ENCODE results near the gene STIMATE. TPM values are rescaled to one million over a fixed set of nuclear protein-coding genes. Genes with fewer than 3 reads are reported as not detected.

Gene STIMATE
- total RNA-seq, 3 donors from 2014 or later (not counting 1 experiment from before 2014, with no cell fraction given) = 24.6 to 35.0 (median 33.1) TPM

DNA sequence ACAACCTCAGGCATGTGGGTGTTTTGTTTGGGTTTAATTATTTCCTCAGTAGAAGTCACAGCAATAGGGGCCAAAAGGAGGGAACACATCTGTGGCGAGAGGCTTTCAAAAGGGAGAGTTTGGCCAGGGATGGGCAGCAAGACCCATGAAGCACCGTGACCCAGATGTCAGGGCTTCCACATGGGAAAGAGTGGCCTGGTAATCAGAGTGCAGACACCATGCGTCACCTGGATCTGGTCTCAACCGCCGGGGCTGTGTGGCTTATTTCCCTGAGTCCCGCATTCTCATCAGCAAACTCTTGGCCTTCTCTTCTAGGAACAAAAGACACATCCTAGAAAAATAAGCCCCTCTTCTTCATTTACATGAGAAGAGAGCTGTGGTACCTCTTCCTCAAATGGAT lies 50.1 kb downstream of the STIMATE start:
- Mint-ChIP-seq H3K36me3 (peaks cover 9% of the 10 kb centered on the region), H3K9me3 (no peaks in the 10 kb centered on the region), H3K27ac (no peak overlapping the region), H3K27me3 (ENCODE audit: low read depth in 2 of 2) (no peaks in the 10 kb centered on the region), H3K4me1 (peaks cover under 1 to 6% of the 10 kb centered on the region in 2 donors), H3K4me3 (no peak overlapping the region)
- Histone ChIP-seq H3K27me3 (ENCODE audit: control insufficient read depth, insufficient read depth, low read length) (no peaks in the 10 kb centered on the region), H3K9me3 (ENCODE audit: control insufficient read depth, insufficient read depth, low read length) (no peaks in the 10 kb centered on the region), H3K36me3 (ENCODE audit: control insufficient read depth, insufficient read depth, low read length) (peaks cover 45% of the 10 kb centered on the region), H3K4me3 (ENCODE audit: low read length) (no peak overlapping the region), H3K27ac (ENCODE audit: low read length) (no peak overlapping the region), H3K4me1 (ENCODE audit: control insufficient read depth, insufficient read depth, low read length) (peaks cover under 1% of the 10 kb centered on the region)
- no peak for ATAC-seq
- TF ChIP-seq, protein P1, sequence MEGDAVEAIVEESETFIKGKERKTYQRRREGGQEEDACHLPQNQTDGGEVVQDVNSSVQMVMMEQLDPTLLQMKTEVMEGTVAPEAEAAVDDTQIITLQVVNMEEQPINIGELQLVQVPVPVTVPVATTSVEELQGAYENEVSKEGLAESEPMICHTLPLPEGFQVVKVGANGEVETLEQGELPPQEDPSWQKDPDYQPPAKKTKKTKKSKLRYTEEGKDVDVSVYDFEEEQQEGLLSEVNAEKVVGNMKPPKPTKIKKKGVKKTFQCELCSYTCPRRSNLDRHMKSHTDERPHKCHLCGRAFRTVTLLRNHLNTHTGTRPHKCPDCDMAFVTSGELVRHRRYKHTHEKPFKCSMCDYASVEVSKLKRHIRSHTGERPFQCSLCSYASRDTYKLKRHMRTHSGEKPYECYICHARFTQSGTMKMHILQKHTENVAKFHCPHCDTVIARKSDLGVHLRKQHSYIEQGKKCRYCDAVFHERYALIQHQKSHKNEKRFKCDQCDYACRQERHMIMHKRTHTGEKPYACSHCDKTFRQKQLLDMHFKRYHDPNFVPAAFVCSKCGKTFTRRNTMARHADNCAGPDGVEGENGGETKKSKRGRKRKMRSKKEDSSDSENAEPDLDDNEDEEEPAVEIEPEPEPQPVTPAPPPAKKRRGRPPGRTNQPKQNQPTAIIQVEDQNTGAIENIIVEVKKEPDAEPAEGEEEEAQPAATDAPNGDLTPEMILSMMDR (IDR thresholded peaks at IDR 0.05) = no peak
- no peak for DNase-seq
- 99% methylated on average over 6 of the region's 6 CpGs for WGBS (ENCODE audit: insufficient coverage)
- intact Hi-C loops (cut with micrococcal nuclease) = loop anchor here (10.0 kb wide), 1 partner anchor 88 kb away; no protein-coding TSS in a partner anchor

DNA sequence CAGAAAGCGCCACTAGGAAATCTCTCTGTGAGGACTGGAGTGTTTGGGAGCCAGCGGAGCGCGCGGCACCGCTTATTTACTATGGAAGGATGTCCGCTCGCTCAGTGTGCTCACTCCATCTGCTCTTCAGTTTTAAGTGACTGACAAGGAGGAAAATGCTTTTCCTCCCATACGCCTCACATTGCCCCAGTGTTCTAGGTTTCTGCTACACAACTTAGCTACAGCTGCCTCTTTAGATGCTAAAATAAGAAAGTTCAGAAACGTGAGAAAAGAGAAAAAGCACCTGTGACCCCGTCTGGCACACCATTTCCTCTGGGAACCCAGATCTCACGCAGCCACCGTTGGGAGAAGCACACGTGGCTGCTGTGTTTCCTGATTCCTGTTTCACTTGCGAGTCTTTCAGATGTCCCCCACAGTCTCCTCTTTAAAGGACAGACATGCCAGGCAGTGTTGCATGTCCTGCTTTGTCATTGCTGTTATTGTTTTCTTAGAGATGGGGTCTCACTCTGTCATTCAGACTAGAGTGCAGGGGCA lies 50.8 kb downstream of the STIMATE start:
- no peaks in the 10 kb centered on the region for H3K9me3 ChIP-seq (ENCODE audit: control insufficient read depth, insufficient read depth, low read length)
- H3K27ac Mint-ChIP-seq = no peak overlapping the region
- H3K4me3 Mint-ChIP-seq = no peak overlapping the region
- no peaks in the 10 kb centered on the region for H3K27me3 ChIP-seq (ENCODE audit: control insufficient read depth, insufficient read depth, low read length)
- 56% methylated on average over 15 of the region's 15 CpGs for WGBS (ENCODE audit: insufficient coverage)
- peaks cover 8 to 14% of the 10 kb centered on the region in 2 donors for H3K4me1 Mint-ChIP-seq
- no peak for ATAC-seq
- H3K27ac ChIP-seq (ENCODE audit: low read length) = no peak overlapping the region
- DNase-seq = no peak
- peaks cover 7% of the 10 kb centered on the region for H3K4me1 ChIP-seq (ENCODE audit: control insufficient read depth, insufficient read depth, low read length)
- H3K36me3 Mint-ChIP-seq = peaks cover 9% of the 10 kb centered on the region
- no peaks in the 10 kb centered on the region for H3K27me3 Mint-ChIP-seq (ENCODE audit: low read depth in 2 of 2)
- intact Hi-C loops (cut with micrococcal nuclease) = loop anchor here (10.0 kb wide), 1 partner anchor 88 kb away; no protein-coding TSS in a partner anchor
- peaks cover 43% of the 10 kb centered on the region for H3K36me3 ChIP-seq (ENCODE audit: control insufficient read depth, insufficient read depth, low read length)
- no peak overlapping the region for H3K4me3 ChIP-seq (ENCODE audit: low read length)
- H3K9me3 Mint-ChIP-seq = no peaks in the 10 kb centered on the region
- TF ChIP-seq, protein P1 (IDR thresholded peaks at IDR 0.05) = no peak

DNA sequence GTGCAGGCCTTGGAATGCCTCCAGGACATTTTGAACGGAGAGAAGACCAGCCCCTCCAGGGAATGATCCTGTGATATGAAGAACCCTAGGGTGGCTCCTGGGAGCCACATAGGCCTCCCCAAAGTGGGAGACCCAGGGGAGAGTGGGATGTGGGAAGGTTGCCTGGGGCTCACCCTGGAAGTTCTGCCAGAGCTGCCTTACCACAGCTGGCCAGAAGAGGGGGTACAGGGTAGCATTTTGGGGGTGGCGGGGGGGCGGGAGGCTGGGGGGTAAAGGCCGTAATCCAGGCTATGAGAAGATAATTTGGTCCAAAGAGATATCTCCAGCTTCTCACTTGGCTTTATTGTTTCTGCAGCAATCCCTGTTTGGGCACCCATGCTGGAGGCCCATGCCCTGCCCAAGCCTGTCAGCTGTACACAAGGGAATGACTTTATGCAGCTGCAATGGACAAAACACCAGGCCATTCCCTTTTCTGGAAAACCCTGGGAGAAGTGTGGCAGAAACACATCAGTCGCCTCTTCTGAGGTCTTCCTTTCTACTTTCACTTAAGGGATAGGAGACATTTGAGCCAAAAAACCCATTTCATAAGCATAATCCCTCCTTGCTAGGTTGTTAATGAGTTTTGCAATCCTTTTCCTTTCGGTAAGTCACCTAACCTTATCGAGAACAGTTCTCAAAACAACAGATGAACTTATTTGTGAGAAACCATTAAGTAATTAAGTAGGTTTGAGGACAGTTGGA lies 51.5 kb downstream of the STIMATE start:
- DNase-seq (peak in 1 of 2 donors; percentile 47), ATAC-seq (peak in 1 of 3 donors; percentile 50)
- Histone ChIP-seq H3K27me3 (ENCODE audit: control insufficient read depth, insufficient read depth, low read length) (no peaks in the 10 kb centered on the region), H3K36me3 (ENCODE audit: control insufficient read depth, insufficient read depth, low read length) (peaks cover 39% of the 10 kb centered on the region), H3K27ac (ENCODE audit: low read length) (no peak overlapping the region), H3K9me3 (ENCODE audit: control insufficient read depth, insufficient read depth, low read length) (no peaks in the 10 kb centered on the region), H3K4me1 (ENCODE audit: control insufficient read depth, insufficient read depth, low read length) (peaks cover 14% of the 10 kb centered on the region), H3K4me3 (ENCODE audit: low read length) (no peak overlapping the region)
- H3K4me3 Mint-ChIP-seq = no peak overlapping the region
- TF ChIP-seq, protein P1 (IDR thresholded peaks at IDR 0.05) = peak; percentile 23
- no peaks in the 10 kb centered on the region for H3K27me3 Mint-ChIP-seq (ENCODE audit: low read depth in 2 of 2)
- no peak overlapping the region for H3K27ac Mint-ChIP-seq
- H3K4me1 Mint-ChIP-seq = peaks cover 9 to 20% of the 10 kb centered on the region in 2 donors
- WGBS (ENCODE audit: insufficient coverage) = 88% methylated on average over 7 of the region's 7 CpGs
- peaks cover 9% of the 10 kb centered on the region for H3K36me3 Mint-ChIP-seq
- intact Hi-C loops (cut with micrococcal nuclease) = loop anchor here (10.0 kb wide), 1 partner anchor 89 kb away; no protein-coding TSS in a partner anchor
- H3K9me3 Mint-ChIP-seq = no peaks in the 10 kb centered on the region

Measured in natural killer cell (primary cell).